ENCODE results near the gene GPR27.

Gene GPR27

DNA sequence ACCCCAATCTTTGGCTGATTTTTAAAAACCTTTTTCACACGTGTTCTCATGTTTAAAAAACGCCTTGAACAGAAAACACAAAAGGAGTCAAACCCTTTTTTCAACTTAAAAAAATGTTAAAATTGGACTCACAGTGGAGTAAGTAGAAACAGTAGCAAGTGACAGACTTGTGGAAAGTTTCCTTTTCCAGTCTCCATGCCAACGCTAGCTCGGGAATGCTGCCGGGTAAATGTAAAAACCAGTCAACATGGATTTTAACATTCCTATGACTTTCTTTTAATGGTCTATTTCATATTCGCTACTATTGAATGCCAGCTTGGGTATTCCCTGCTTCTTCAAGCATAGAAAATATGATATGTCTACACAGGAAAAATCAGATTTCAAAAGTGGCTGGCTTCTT is 32.9 kb downstream of the GPR27 start:
- no peak for DNase-seq

DNA sequence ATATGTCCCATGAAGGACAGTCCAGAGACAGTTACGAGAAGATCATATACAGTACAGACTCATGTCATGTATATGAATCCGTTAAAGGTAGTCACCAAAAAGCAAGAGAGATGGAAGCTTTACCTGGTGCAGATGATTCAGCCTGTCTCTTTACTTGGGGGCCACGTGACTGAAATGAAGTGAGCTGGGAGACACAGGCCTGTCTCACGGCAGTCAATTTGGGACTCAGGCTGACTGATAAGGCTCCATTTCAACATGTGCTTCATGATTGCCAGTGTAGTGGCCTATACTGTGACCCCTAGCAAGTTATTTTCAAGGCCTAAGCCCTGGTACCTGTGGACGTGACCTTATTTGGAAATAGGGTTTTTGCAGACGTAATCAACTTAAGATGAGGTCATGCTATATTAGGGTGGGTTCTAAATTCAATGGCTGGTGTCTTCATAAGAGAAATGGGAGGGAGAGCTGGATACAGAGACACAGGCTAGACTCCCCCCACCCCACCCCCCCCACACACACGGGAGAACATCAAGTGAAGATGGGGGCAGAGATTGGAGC is 34.3 kb downstream of the GPR27 start:
- no peak for DNase-seq

DNA sequence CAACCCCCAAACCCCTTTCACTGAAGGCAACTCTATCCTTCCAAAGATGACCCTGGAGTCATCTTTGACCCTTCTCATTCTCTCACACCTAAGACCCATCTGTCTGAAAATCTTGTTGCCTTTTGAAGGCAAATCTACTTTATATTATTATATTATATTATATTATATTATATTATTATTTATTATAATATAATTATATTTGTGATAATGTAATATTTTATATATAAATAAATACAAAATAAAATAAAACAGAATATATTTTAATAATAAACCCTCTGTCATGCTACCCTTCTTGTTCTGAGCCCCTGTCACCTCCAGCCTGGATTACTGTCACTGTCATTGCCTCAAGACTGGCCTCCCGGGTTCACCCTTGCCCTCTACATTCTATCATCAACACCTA is 36.3 kb downstream of the GPR27 start:
- DNase-seq = no peak

DNA sequence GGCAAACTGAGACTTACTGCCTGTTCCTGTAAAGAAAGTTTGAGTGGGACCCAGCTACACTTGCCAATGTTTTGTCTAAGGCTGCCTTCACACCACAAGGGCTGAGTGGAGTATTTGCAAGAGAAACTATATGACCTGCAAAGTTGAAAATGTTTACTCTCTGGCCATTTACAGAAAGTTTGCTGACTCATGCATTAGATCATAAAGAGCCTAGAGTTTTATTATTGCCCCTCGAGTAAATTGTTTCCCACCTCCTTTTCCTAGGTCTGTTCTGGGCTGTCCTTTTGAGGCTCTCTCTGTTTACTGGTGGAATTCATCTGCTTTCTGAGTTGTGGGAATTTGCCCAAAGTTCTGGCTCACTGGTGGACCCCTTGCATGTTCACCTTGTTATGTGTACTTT is 38.0 kb downstream of the GPR27 start:
- DNase-seq = no peak

DNA sequence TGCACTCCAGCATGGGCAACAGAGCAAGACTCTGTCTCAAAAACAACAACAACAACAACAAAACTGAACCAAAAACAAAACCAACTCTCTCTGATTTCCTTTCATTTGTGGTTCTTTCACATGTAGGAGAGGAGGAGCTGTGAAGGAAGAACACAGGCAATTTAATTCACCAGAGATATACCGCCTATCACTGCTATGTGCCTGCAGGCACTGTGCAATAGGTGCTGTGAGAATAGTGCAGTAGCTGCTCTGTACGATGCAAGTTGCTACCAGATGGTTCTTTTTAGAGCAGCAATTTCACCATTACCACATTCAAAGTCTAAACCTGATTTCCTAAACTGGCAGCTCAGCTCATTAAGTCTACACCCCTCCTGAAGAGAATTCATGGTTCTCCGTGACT is 42.6 kb downstream of the GPR27 start:
- no peak for DNase-seq

DNA sequence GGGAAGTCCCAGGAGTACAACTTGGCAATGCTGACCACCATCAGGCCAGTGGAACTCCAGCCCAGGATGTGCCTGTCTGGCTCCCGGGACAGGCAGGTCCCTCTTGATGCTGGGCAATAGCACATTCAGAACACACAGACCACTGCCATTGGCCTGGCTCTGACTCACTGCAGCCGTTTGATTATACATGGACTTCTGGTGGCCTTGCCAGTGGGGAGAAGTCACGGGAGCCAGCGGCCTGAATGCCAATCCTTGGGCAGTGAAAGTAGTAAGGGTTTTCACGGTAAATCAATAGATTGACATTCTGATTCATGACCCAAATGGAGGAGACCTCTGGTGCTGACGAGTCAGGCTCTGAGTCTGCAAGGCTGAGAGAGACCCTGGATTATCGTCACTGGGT is 43.8 kb downstream of the GPR27 start:
- no peak for DNase-seq

DNA sequence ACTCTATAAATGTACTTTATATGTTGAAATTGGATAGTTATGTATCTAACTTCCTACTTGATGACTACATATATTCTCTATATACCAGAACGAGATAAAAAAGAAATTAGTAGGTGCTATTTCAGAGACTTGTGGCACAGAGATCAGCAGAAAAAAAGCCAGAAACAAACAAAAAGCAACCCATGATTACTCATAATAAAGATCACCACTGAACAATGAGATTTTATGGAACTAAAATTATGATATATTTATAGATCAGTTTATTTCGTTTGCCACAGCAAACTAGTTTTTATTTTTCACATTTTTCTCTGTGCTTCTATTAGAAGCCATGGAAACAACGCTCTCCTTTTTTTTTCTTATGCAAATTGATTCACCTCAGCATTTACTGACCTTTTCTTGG is 46.4 kb downstream of the GPR27 start:
- DNase-seq = no peak

DNA sequence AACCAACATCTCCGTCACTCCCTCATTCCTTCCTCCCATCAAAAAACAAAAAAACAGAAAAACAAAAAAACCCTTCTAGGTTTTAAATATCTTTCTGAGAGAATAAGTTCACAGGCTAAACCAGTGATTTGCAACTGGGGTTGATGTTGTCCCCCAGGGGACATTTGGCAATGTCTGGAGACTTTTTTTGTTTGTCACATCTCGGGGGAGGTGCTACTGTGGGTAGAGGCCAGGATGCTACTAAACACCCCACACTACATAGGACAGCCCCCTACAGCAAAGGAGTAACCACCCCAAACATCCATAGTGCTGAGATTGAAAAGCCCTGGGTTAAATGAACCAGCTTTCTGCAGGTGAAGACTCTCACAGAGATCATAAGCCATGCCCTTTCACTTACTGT is 48.3 kb downstream of the GPR27 start:
- DNase-seq = no peak

DNA sequence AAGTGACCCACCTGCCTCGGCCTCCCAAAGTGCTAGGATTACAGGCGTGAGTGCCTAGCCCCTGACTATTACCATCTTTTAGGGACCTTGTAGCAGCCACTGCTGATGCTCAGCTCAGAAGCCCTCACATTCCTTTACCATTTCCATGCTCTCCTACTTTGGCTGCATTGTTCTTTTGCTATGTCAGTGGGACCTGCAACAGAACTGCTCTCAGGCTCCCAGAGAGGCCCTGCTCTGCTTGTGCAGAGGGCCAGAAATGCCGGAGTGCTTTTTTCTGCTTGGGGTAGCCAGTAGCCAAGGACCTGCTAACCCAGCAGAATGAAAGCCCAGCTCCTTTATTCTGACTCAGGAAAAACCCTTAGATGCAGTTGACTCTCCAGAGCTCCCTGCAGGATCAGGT is 49.6 kb downstream of the GPR27 start:
- no peak for DNase-seq

DNA sequence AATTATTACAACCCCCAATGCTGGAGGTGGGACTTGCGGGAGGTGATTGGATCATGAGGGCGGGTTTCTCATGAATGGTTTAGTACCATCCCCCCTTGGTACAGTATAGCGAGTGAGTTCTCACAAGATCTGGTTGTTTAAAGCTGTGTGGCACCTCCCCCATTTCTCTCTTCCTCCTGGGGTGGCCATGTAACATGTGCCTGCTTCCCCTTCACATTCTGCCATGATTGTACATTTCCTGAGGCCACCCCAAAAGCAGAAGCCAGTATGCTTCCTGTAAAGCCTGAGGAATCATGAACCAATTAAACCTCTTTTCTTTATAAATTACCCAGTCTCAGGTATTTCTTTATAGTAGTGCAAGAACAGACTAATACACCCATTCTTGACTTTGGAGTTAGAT is 51.5 kb downstream of the GPR27 start:
- DNase-seq = peak; percentile 55 to 62

DNA sequence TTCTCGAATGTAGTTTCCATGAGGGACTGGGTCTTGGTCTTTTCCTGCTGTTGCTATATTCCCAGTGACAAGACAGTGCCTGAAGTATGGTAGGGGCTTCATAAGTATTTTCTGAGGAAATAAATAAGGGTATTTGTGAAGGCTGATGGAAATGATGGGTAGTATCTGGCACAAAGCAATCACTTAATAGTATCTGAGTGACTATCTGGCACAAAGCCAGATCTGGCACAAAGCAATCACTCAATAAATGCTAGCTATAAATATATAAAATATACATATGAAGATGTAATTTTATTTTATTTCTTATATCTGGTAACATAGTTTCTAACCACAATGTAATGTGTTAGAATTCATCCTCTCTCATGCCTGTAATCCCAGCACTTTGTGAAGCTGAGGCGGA is 52.0 kb downstream of the GPR27 start:
- no peak for DNase-seq

Data from Kasumi-1 (cell line).